IMR-90 (cell line): ENCODE results near the gene LRRK2. TPM values are rescaled to one million over a fixed set of nuclear protein-coding genes. Genes with fewer than 3 reads are reported as not detected.

Experiments used
- ATAC-seq: fragments of 200-7000 bp; cut with Tn5 transposase; 2 replicates; pipeline ENCODE4 v1.9.1; 2020; ENCODE audit warnings: low read depth, mild to moderate bottlenecking, moderate library complexity
- BruUV-seq: library from RNA; stranded (reverse); fragments of 400-500 nt; replicated peaks from 2 replicates; lab custom pipeline; 2021; lab: Mats Ljungman, UMichigan
- CTCF ChIA-PET: fragments of 300-600 bp; formaldehyde crosslinking; extraction: SDS; loops from one replicate; lab custom pipeline; 2021; ENCODE audit warnings: antibody characterized with exemption; lab: Yijun Ruan, JAX
- POLR2A ChIA-PET: fragments of 300-600 bp; sonication (Branson Sonifier 250); formaldehyde crosslinking; loops from one replicate; lab custom pipeline; 2022; ENCODE audit warnings: antibody characterized with exemption; ENCODE audit not compliant: unreplicated experiment; lab: Charles Lee
- DNase-seq: peaks from one replicate; pipeline ENCODE4 v3.0.0; 2013
- H2AFZ ChIP-seq: replicated peaks from 2 replicates; pipeline ENCODE3; 2013; ENCODE audit warnings: low read length, mild to moderate bottlenecking; ENCODE audit not compliant: poor library complexity
- H2AK5ac ChIP-seq: 2 replicates; pipeline ENCODE4 v1.6.1; 2013; ENCODE audit warnings: low read depth, low read length, inconsistent platforms
- H2AK9ac ChIP-seq: replicated peaks from 2 replicates; pipeline ENCODE3; 2013; ENCODE audit warnings: mild to moderate bottlenecking, low read depth, low read length, moderate library complexity; ENCODE audit not compliant: poor library complexity
- H2BK120ac ChIP-seq: 2 replicates; pipeline ENCODE4 v1.6.1; 2013; ENCODE audit warnings: low read depth, low read length, inconsistent platforms
- H2BK15ac ChIP-seq: 3 replicates; pipeline ENCODE4 v1.6.1; 2013; ENCODE audit warnings: low read depth, low read length, inconsistent platforms
- H2BK20ac ChIP-seq: 2 replicates; pipeline ENCODE4 v1.6.1; 2013; ENCODE audit warnings: low read depth, mild to moderate bottlenecking, inconsistent platforms, low read length, moderate library complexity
- H2BK5ac ChIP-seq: 2 replicates; pipeline ENCODE4 v1.6.1; 2013; ENCODE audit warnings: mild to moderate bottlenecking, low read depth, low read length, inconsistent platforms; ENCODE audit not compliant: poor library complexity, severe bottlenecking
- H3K14ac ChIP-seq: replicated peaks from 2 replicates; pipeline ENCODE4 v1.6.1; 2013; ENCODE audit warnings: low read depth, low read length, inconsistent platforms
- H3K18ac ChIP-seq: 2 replicates; pipeline ENCODE4 v1.6.1; 2013; ENCODE audit warnings: low read depth, low read length, control low read depth
- H3K23ac ChIP-seq: 2 replicates; pipeline ENCODE4 v1.6.1; 2013; ENCODE audit warnings: low read depth, low read length, inconsistent platforms
- H3K27ac ChIP-seq: 2 replicates; pipeline ENCODE4 v1.5.1; 2013; ENCODE audit warnings: mild to moderate bottlenecking, control low read depth, low read length; ENCODE audit not compliant: insufficient read depth
- H3K27me3 ChIP-seq: 2 replicates; pipeline ENCODE4 v1.6.1; 2013; ENCODE audit warnings: low read length; ENCODE audit not compliant: control insufficient read depth, insufficient read depth
- H3K36me3 ChIP-seq: 2 replicates; pipeline ENCODE4 v1.6.1; 2013; ENCODE audit warnings: low read length, mixed read lengths; ENCODE audit not compliant: control insufficient read depth, insufficient read depth
- H3K4ac ChIP-seq: 2 replicates; pipeline ENCODE4 v1.6.1; 2013; ENCODE audit warnings: low read depth, low read length, inconsistent platforms
- H3K4me1 ChIP-seq: 2 replicates; pipeline ENCODE4 v1.6.1; 2013; ENCODE audit warnings: low read length, mixed read lengths; ENCODE audit not compliant: control insufficient read depth, insufficient read depth
- H3K4me2 ChIP-seq: 2 replicates; pipeline ENCODE4 v1.6.1; 2013; ENCODE audit warnings: low read depth, mild to moderate bottlenecking, control low read depth, low read length, moderate library complexity
- H3K4me3 ChIP-seq: 2 replicates; pipeline ENCODE4 v1.5.1; 2013; ENCODE audit warnings: low read depth, mild to moderate bottlenecking, control low read depth, low read length, moderate library complexity; ENCODE audit not compliant: insufficient read depth
- H3K56ac ChIP-seq: 2 replicates; pipeline ENCODE4 v1.6.1; 2013; ENCODE audit warnings: low read length, inconsistent platforms; ENCODE audit not compliant: insufficient read depth; ENCODE audit errors: extremely low read depth
- H3K79me1 ChIP-seq, 2 experiments: 2 replicates each; pipeline ENCODE4 v1.6.1; 2013; ENCODE audit warnings: low read length in 2 of 2, inconsistent platforms in 1 of 2, low read depth in 1 of 2
- H3K9ac ChIP-seq: 2 replicates; pipeline ENCODE4 v1.6.1; 2013; ENCODE audit warnings: low read depth, low read length, control low read depth
- H3K9me1 ChIP-seq: 2 replicates; pipeline ENCODE4 v1.6.1; 2013; ENCODE audit warnings: low read length, inconsistent platforms; ENCODE audit not compliant: insufficient read depth
- H3K9me3 ChIP-seq: 2 replicates; pipeline ENCODE4 v1.6.1; 2013; ENCODE audit warnings: low read length; ENCODE audit not compliant: control insufficient read depth, insufficient read depth
- H4K20me1 ChIP-seq: 2 replicates; pipeline ENCODE4 v1.6.1; 2013; ENCODE audit warnings: low read length, inconsistent platforms; ENCODE audit not compliant: insufficient read depth
- H4K5ac ChIP-seq: 2 replicates; pipeline ENCODE4 v1.6.1; 2013; ENCODE audit warnings: mild to moderate bottlenecking, low read depth, low read length, control low read depth
- H4K8ac ChIP-seq, 2 experiments: 2 replicates each; pipeline ENCODE4 v1.6.1; 2013; ENCODE audit warnings: low read depth in 2 of 2, low read length in 2 of 2, control low read depth in 1 of 2, inconsistent platforms in 1 of 2
- H4K91ac ChIP-seq: 2 replicates; pipeline ENCODE4 v1.6.1; 2013; ENCODE audit warnings: low read depth, low read length, inconsistent platforms; ENCODE audit not compliant: insufficient read depth
- BHLHE40 ChIP-seq: fragments of 150-350 bp; IDR thresholded peaks from 2 replicates; pipeline ENCODE4 v1.6.1; 2016; ENCODE audit warnings: mild to moderate bottlenecking, low read depth, low read length
- CHD1 ChIP-seq: IDR thresholded peaks from 2 replicates; pipeline ENCODE4 v1.6.1; 2012; ENCODE audit warnings: low read depth, low read length, improper control_type of control experiment
- CTCF ChIP-seq: conservative IDR thresholded peaks from 2 replicates; pipeline ENCODE4 v1.5.1; 2012; ENCODE audit warnings: mild to moderate bottlenecking, low read depth, low read length, improper control_type of control experiment
- RAD21 ChIP-seq: IDR thresholded peaks from 2 replicates; pipeline ENCODE4 v1.6.1; 2012; ENCODE audit warnings: low read length, improper control_type of control experiment
- RCOR1 ChIP-seq: IDR thresholded peaks from 2 replicates; pipeline ENCODE4 v1.6.1; 2012; ENCODE audit warnings: mild to moderate bottlenecking, low read length, improper control_type of control experiment; ENCODE audit not compliant: insufficient replicate concordance
- dilution Hi-C: fragments of 300-500 bp; cut with HindIII; formaldehyde crosslinking; loops from one replicate; pipeline ENCODE4 v1.14.3; 2018; ENCODE audit warnings: low sequenced_read_pairs; ENCODE audit not compliant: unreplicated experiment
- in situ Hi-C: fragments of 300-500 bp; cut with MboI; formaldehyde crosslinking; loops from 3 replicates; pipeline ENCODE4 v1.14.3; 2019; ENCODE audit warnings: low sequenced_read_pairs, inconsistent platforms, mixed read lengths
- intact Hi-C: fragments of 100-400 bp; cut with micrococcal nuclease; formaldehyde crosslinking; loops from 2 replicates; pipeline ENCODE4 v1.10.0; 2022
- polyA plus RNA-seq, 3 experiments: library from polyadenylated mRNA; depleted of rRNA; stranded (reverse); fragments of >200 nt; gene quantifications; 2 replicates each; pipeline ENCODE4 v1.2.3, GENCODE V29; 2012; ENCODE audit warnings: low replicate concordance in 1 of 3
- total RNA-seq: library from RNA; depleted of rRNA; stranded (reverse); fragments of >200 nt; gene quantifications from 2 replicates; pipeline ENCODE4 v1.2.3, GENCODE V29; 2012
- TF ChIP-seq, protein P1 (sequence below): fragments of 150-350 bp; IDR thresholded peaks from 2 replicates; pipeline ENCODE4 v1.6.1; 2017; ENCODE audit warnings: mild to moderate bottlenecking, antibody characterized with exemption, low read length, low read depth

Gene LRRK2
- total and polyA plus RNA-seq, 2 of the 4 experiments (the other 2 are of a cell fraction) = 0.17 to 0.54 TPM

DNA sequence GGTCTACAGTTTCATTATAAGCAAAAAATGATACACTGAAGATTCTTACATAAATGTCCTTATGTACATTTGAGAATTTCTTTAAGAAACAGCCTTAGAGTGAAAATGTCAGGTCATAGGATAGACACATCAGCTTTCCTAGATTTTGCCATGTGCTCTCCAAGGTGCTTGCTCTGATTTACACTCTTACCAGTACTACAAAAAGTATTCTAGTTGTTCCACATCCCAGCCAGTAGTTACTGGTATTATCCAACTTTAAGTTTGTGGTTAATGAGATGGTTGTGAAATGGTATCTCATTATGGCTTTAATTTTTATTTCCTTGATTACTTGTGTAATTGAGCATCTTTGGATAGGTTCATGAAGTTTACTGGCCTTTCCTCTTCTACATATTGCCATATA is 5.0 kb upstream of the LRRK2 start:
- H3K14ac ChIP-seq = no peak overlapping the region
- POLR2A ChIA-PET = no interaction called here
- BruUV-seq = no TSS peak

More for the DNA sequence above, 5.0 kb upstream of the LRRK2 start:
- no peak overlapping the region for H2BK5ac ChIP-seq
- no peak overlapping the region for H3K4me2 ChIP-seq
- no peak overlapping the region for H3K23ac ChIP-seq
- H3K9me1 ChIP-seq = no peaks in the 10 kb centered on the region
- H2AK9ac ChIP-seq = no peak overlapping the region
- ATAC-seq (no peak), DNase-seq (no peak)
- no peak overlapping the region for H2AK5ac ChIP-seq
- dilution Hi-C loops = no loop called here
- H4K20me1 ChIP-seq = no peaks in the 10 kb centered on the region
- H2AFZ ChIP-seq = no peak overlapping the region
- H4K8ac ChIP-seq = no peak overlapping the region
- H2BK120ac ChIP-seq = no peak overlapping the region
- in situ Hi-C loops = no loop called here
- H3K27ac ChIP-seq = no peak overlapping the region
- no peak overlapping the region for H2BK15ac ChIP-seq
- H3K36me3 ChIP-seq = no peaks in the 10 kb centered on the region
- H3K4me1 ChIP-seq = no peaks in the 10 kb centered on the region; the same call in 1 of the 2 replicates
- TF ChIP-seq BHLHE40 = no peak
- TF ChIP-seq RCOR1 = no peak
- TF ChIP-seq CTCF = no peak
- TF ChIP-seq CHD1 = no peak
- TF ChIP-seq, protein P1, sequence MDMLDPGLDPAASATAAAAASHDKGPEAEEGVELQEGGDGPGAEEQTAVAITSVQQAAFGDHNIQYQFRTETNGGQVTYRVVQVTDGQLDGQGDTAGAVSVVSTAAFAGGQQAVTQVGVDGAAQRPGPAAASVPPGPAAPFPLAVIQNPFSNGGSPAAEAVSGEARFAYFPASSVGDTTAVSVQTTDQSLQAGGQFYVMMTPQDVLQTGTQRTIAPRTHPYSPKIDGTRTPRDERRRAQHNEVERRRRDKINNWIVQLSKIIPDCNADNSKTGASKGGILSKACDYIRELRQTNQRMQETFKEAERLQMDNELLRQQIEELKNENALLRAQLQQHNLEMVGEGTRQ = no peak
- TF ChIP-seq RAD21 = no peak
- intact Hi-C loops = no loop called here
- no peak overlapping the region for H2BK20ac ChIP-seq
- H4K5ac ChIP-seq = no peak overlapping the region
- H3K9me3 ChIP-seq = no peaks in the 10 kb centered on the region
- no peak overlapping the region for H4K91ac ChIP-seq
- H3K56ac ChIP-seq = no peak overlapping the region
- no peak overlapping the region for H3K4ac ChIP-seq
- H3K27me3 ChIP-seq = no peaks in the 10 kb centered on the region
- CTCF ChIA-PET = no interaction called here
- no peak overlapping the region for H3K4me3 ChIP-seq
- H3K18ac ChIP-seq = no peak overlapping the region
- no peak overlapping the region for H3K9ac ChIP-seq
- no peaks in the 10 kb centered on the region for H3K79me1 ChIP-seq
